HUES6 (cell line): ENCODE data around the gene RICTOR.

Experiments
- H3K27ac ChIP-seq: 2 replicates; pipeline ENCODE4 v1.7.0; 2013; ENCODE audit warnings: low read depth, mild to moderate bottlenecking, low read length, inconsistent platforms
- H3K27me3 ChIP-seq: 2 replicates; pipeline ENCODE4 v1.6.1; 2013; ENCODE audit warnings: low read length; ENCODE audit not compliant: control insufficient read depth, insufficient read depth
- H3K36me3 ChIP-seq: 2 replicates; pipeline ENCODE4 v1.6.1; 2013; ENCODE audit warnings: low read length; ENCODE audit not compliant: control insufficient read depth, insufficient read depth
- H3K4me1 ChIP-seq: 2 replicates; pipeline ENCODE4 v1.6.1; 2013; ENCODE audit warnings: low read length; ENCODE audit not compliant: control insufficient read depth, insufficient read depth
- H3K4me3 ChIP-seq: 2 replicates; pipeline ENCODE4 v1.5.1; 2013; ENCODE audit warnings: low read depth, low read length
- H3K9ac ChIP-seq: one replicate; pipeline ENCODE4 v1.6.1; 2013; ENCODE audit warnings: mild to moderate bottlenecking, low read length
- H3K9me3 ChIP-seq: 2 replicates; pipeline ENCODE4 v1.6.1; 2013; ENCODE audit warnings: low read depth, low read length; ENCODE audit not compliant: control insufficient read depth, insufficient read depth

Gene RICTOR

GRCh38 chr5:38921174-38921573, 153.0 kb downstream of the RICTOR start:
- Histone ChIP-seq H3K36me3 (no peaks in the 10 kb centered on the region), H3K27ac (no peak overlapping the region), H3K27me3 (no peaks in the 10 kb centered on the region), H3K9me3 (no peaks in the 10 kb centered on the region), H3K4me3 (no peak overlapping the region), H3K9ac (no peak overlapping the region), H3K4me1 (peaks cover 5% of the 10 kb centered on the region; the same call in 1 of the 2 replicates)

- Histone ChIP-seq H3K9me3 (no peaks in the 10 kb centered on the region), H3K27ac (no peak overlapping the region), H3K36me3 (no peaks in the 10 kb centered on the region), H3K4me3 (no peak overlapping the region), H3K4me1 (no peaks in the 10 kb centered on the region), H3K27me3 (no peaks in the 10 kb centered on the region), H3K9ac (no peak overlapping the region)
These were observed 157.4 kb downstream of the RICTOR start for GRCh38 chr5:38916802-38917201.

- H3K9ac ChIP-seq: no peak overlapping the region
- H3K4me1 ChIP-seq: no peaks in the 10 kb centered on the region
- H3K27me3 ChIP-seq: no peaks in the 10 kb centered on the region
- H3K36me3 ChIP-seq: no peaks in the 10 kb centered on the region
- peaks cover 4% of the 10 kb centered on the region; the same call in 1 of the 2 replicates for H3K9me3 ChIP-seq
- H3K27ac ChIP-seq: no peak overlapping the region
- H3K4me3 ChIP-seq: no peak overlapping the region
These were observed 160.5 kb downstream of the RICTOR start for GRCh38 chr5:38913714-38914113.

- Histone ChIP-seq H3K9me3 (peaks cover 4% of the 10 kb centered on the region; the same call in 1 of the 2 replicates), H3K36me3 (no peaks in the 10 kb centered on the region), H3K9ac (no peak overlapping the region), H3K27me3 (no peaks in the 10 kb centered on the region), H3K4me3 (no peak overlapping the region), H3K27ac (no peak overlapping the region), H3K4me1 (no peaks in the 10 kb centered on the region)
These were observed 162.3 kb downstream of the RICTOR start for GRCh38 chr5:38911933-38912332.

GRCh38 chr5:38906503-38906902, 167.7 kb downstream of the RICTOR start:
- H3K27ac ChIP-seq: no peak overlapping the region
- H3K9ac ChIP-seq: no peak overlapping the region
- no peaks in the 10 kb centered on the region for H3K36me3 ChIP-seq
- no peaks in the 10 kb centered on the region for H3K27me3 ChIP-seq
- H3K4me1 ChIP-seq: no peaks in the 10 kb centered on the region
- H3K9me3 ChIP-seq: peaks cover 4% of the 10 kb centered on the region; the same call in 1 of the 2 replicates
- H3K4me3 ChIP-seq: no peak overlapping the region

DNA sequence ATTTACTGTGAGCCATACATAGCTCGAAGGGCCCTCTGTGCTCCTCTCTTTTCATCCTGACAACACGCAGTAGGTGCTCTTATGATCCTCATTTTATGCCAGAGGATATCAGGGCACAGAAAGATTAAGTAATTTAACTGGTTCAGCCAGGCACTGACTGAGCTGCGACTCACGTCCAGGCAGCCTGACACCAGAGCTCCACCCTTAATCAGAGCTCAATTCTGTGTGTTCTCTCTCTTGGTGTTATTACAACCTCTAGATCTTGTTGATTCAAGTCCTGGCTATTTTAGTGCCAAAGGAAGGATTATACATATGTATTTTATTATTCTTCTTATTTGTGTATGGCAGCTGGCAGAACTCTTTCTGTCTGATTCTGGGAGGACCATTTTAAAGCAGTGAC, 168.7 kb downstream of the RICTOR start:
- Histone ChIP-seq H3K4me1 (no peaks in the 10 kb centered on the region), H3K9ac (no peak overlapping the region), H3K36me3 (no peaks in the 10 kb centered on the region), H3K4me3 (no peak overlapping the region), H3K27me3 (no peaks in the 10 kb centered on the region), H3K9me3 (peaks cover 4% of the 10 kb centered on the region; the same call in 1 of the 2 replicates), H3K27ac (no peak overlapping the region)

GRCh38 chr5:38899936-38900335, 174.3 kb downstream of the RICTOR start:
- Histone ChIP-seq H3K9me3 (no peaks in the 10 kb centered on the region; the same call in 1 of the 2 replicates), H3K4me3 (no peak overlapping the region)

GRCh38 chr5:38896760-38897159, 177.4 kb downstream of the RICTOR start:
- Histone ChIP-seq H3K27ac (no peak overlapping the region), H3K9me3 (no peaks in the 10 kb centered on the region; the same call in 1 of the 2 replicates), H3K27me3 (no peaks in the 10 kb centered on the region), H3K4me1 (no peaks in the 10 kb centered on the region), H3K36me3 (no peaks in the 10 kb centered on the region), H3K9ac (no peak overlapping the region), H3K4me3 (no peak overlapping the region)

More at GRCh38 chr5:38899936-38900335, 174.3 kb downstream of the RICTOR start:
- Histone ChIP-seq H3K27me3 (no peaks in the 10 kb centered on the region), H3K27ac (no peak overlapping the region), H3K4me1 (no peaks in the 10 kb centered on the region), H3K9ac (no peak overlapping the region), H3K36me3 (no peaks in the 10 kb centered on the region)

GRCh38 chr5:38892363-38892762, 181.8 kb downstream of the RICTOR start:
- no peaks in the 10 kb centered on the region; the same call in 1 of the 2 replicates for H3K9me3 ChIP-seq
- no peak overlapping the region for H3K9ac ChIP-seq
- H3K4me3 ChIP-seq: no peak overlapping the region
- no peak overlapping the region for H3K27ac ChIP-seq
- no peaks in the 10 kb centered on the region for H3K36me3 ChIP-seq
- H3K4me1 ChIP-seq: no peaks in the 10 kb centered on the region
- no peaks in the 10 kb centered on the region for H3K27me3 ChIP-seq

- no peaks in the 10 kb centered on the region for H3K36me3 ChIP-seq
- no peak overlapping the region for H3K4me3 ChIP-seq
- H3K4me1 ChIP-seq: no peaks in the 10 kb centered on the region
- H3K27ac ChIP-seq: no peak overlapping the region
- H3K27me3 ChIP-seq: no peaks in the 10 kb centered on the region
- no peak overlapping the region for H3K9ac ChIP-seq
- H3K9me3 ChIP-seq: no peaks in the 10 kb centered on the region; the same call in 1 of the 2 replicates
These were observed 182.6 kb downstream of the RICTOR start for GRCh38 chr5:38891563-38891962.

DNA sequence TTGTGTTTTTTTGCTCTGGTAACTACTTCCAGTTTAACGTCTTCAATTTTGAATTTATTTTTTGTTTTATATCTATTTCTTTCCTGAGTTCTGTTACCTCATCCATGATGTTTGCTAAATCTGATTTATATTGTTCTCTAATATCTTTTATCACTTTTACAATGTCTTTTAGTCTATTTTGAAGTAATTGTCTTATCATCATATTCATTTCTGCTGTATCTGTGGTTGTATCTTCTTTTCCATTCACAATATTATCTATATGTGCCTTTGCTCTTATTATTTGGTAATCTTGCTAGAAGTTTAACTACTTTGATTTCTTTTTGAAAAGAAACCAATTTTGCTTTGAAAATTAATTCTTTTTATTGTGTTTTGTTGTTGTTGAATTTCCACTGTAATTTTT, 184.8 kb downstream of the RICTOR start:
- H3K27ac ChIP-seq: no peak overlapping the region
- H3K4me3 ChIP-seq: no peak overlapping the region
- H3K27me3 ChIP-seq: no peaks in the 10 kb centered on the region
- no peak overlapping the region for H3K9ac ChIP-seq
- H3K4me1 ChIP-seq: no peaks in the 10 kb centered on the region
- H3K9me3 ChIP-seq: no peaks in the 10 kb centered on the region
- no peaks in the 10 kb centered on the region for H3K36me3 ChIP-seq

DNA sequence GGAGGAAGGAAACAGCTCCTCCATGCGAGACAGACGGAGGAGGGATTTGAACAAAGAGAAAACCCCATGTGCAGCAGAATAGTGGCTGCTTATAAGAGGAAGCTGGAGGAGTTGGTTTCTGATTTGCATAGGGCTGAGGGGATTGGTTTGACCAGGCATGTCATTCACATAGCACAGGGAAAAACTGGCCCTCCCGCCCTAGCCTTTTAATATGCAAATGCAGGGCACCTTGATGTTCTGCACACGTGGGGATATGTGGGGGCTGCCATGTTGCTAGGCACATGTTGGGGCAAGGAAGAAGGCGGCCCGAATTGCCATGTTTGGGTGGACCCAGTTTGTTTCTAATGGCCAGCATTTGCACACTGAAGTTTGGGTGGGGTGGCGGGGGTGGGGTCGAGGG, 186.2 kb downstream of the RICTOR start:
- Histone ChIP-seq H3K27me3 (no peaks in the 10 kb centered on the region), H3K27ac (no peak overlapping the region), H3K9me3 (no peaks in the 10 kb centered on the region), H3K36me3 (no peaks in the 10 kb centered on the region), H3K9ac (no peak overlapping the region), H3K4me1 (no peaks in the 10 kb centered on the region), H3K4me3 (no peak overlapping the region)
